BLaER1 treated with 17β-estradiol and CSF1 and Interleukin-3, amounts not matched to agents 10 nM and 100 nM (cell line): ENCODE data around the gene MFRP.
A peak's percentile ranks its signal among the peaks of the same experiment; 100 is the strongest.

Source experiments
- H3K27ac ChIP-seq, 11 experiments: shearing (Covaris generic); formaldehyde crosslinking; 2 replicates each; pipeline ENCODE4 v1.8.1; 2022
- H3K27me3 ChIP-seq, 11 experiments: shearing (Covaris generic); formaldehyde crosslinking; 2 replicates each; pipeline ENCODE4 v1.8.1; 2022
- H3K36me3 ChIP-seq, 11 experiments: shearing (Covaris generic); formaldehyde crosslinking; 2 replicates each; pipeline ENCODE4 v1.8.1; 2022
- H3K4me1 ChIP-seq, 10 experiments: shearing (Covaris generic); formaldehyde crosslinking; 2 replicates each; pipeline ENCODE4 v1.8.1; 2022
- H3K4me2 ChIP-seq, 11 experiments: shearing (Covaris generic); formaldehyde crosslinking; 2 replicates each; pipeline ENCODE4 v1.8.1; 2022
- H3K4me3 ChIP-seq, 10 experiments: shearing (Covaris generic); formaldehyde crosslinking; 2 replicates each; pipeline ENCODE4 v1.8.1; 2022
- H3K9ac ChIP-seq, 11 experiments: shearing (Covaris generic); formaldehyde crosslinking; 2 replicates each; pipeline ENCODE4 v1.8.1; 2022
- H3K9me3 ChIP-seq, 11 experiments: shearing (Covaris generic); formaldehyde crosslinking; replicated peaks in 1 of 11; 2 replicates each; pipeline ENCODE4 v1.8.1; 2022
- H4K20me1 ChIP-seq, 11 experiments: shearing (Covaris generic); formaldehyde crosslinking; 2 replicates each; pipeline ENCODE4 v1.8.1; 2022
- Cebpa-rat ChIP-seq, 11 experiments: shearing (Covaris generic); IDR thresholded peaks; 2 replicates each; pipeline ENCODE4 v1.8.1; 2022

Gene MFRP

DNA sequence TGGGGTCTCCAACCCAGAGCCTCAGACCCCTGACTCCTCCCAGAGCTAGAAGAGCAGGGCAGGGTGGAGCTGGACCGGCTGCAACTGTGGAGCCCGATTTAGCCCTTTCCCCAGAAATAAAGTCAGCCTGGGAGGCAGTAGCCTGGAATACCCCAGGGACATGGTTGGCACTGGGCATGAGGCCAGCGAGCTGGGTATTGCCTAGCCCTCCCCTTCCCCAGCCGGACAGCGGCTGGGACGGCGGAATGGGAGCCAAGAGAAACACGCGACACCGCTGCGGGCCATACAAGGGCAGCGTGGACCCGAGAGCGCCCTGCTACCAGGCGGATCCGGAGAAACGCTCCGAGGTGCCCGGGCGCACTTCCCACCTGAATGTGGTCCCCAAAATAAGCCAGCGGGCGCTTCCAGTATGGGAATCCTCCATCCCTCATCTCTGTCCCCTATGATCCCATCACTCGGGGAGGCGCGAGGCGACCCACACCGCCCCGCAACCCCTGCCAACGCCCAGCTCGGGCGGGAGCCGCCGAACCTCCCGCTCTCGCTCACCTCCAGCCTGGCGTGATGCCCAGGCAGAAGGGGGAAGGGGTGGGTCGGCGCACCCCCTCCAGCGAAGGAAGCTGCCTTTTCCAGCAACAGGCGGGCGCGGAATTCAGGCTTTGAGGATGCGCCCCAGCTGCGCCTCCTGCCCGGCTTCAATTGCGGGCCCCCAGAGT is 30.3 kb downstream of the MFRP start:
- TF ChIP-seq Cebpa-rat (IDR thresholded peaks at IDR 0.05): no peak
- Histone ChIP-seq H4K20me1 (peaks cover 0 to 48% (median 6%) of the 10 kb centered on the region in 11 experiments; a peak in 10 of 22 replicates), H3K4me2 (peak overlapping the region; percentile 95 to 100 (median 99)), H3K36me3 (peaks cover 0 to 39% (median 36%) of the 10 kb centered on the region in 11 experiments; a peak in 16 of 22 replicates), H3K4me3 (peak overlapping the region; percentile 49 to 85 (median 76)), H3K4me1 (peaks cover 55 to 66% (median 63%) of the 10 kb centered on the region in 10 experiments), H3K9ac (peak overlapping the region; percentile 11 to 90 (median 77); a peak in 21 of 22 replicates), H3K27ac (peak overlapping the region in 9 of 11 experiments; percentile 28 to 83 (median 72); a peak in 17 of 22 replicates), H3K9me3 (no peaks in the 10 kb centered on the region), H3K27me3 (peaks cover 0 to 30% (median 0%) of the 10 kb centered on the region in 11 experiments; a peak in 8 of 22 replicates)

- H3K4me1 ChIP-seq: peaks cover 48 to 58% (median 55%) of the 10 kb centered on the region in 10 experiments
- H3K27me3 ChIP-seq: peaks cover 0 to 30% (median 0%) of the 10 kb centered on the region in 11 experiments; a peak in 8 of 22 replicates
- H3K9ac ChIP-seq: peak overlapping the region in 10 of 11 experiments; percentile 60 to 90 (median 78); a peak in 20 of 22 replicates
- peak overlapping the region; percentile 95 to 100 (median 99) for H3K4me2 ChIP-seq
- peak overlapping the region; percentile 49 to 85 (median 76) for H3K4me3 ChIP-seq
- peaks cover 0 to 47% (median 44%) of the 10 kb centered on the region in 11 experiments; a peak in 16 of 22 replicates for H3K36me3 ChIP-seq
- no peaks in the 10 kb centered on the region for H3K9me3 ChIP-seq
- no peak for TF ChIP-seq Cebpa-rat (IDR thresholded peaks at IDR 0.05)
- H3K27ac ChIP-seq: peak overlapping the region in 9 of 11 experiments; percentile 28 to 83 (median 72); a peak in 17 of 22 replicates
- H4K20me1 ChIP-seq: peaks cover 0 to 56% (median 12%) of the 10 kb centered on the region in 11 experiments; a peak in 12 of 22 replicates
Observed at GRCh38 chr11:119315131-119316015, 31.1 kb downstream of the MFRP start.

GRCh38 chr11:119314726-119315125 is 31.8 kb downstream of the MFRP start:
- no peaks in the 10 kb centered on the region for H3K9me3 ChIP-seq
- no peak for TF ChIP-seq Cebpa-rat (IDR thresholded peaks at IDR 0.05)
- H3K27me3 ChIP-seq: peaks cover 0 to 30% (median 0%) of the 10 kb centered on the region in 11 experiments; a peak in 8 of 22 replicates
- H4K20me1 ChIP-seq: peaks cover 0 to 57% (median 12%) of the 10 kb centered on the region in 11 experiments; a peak in 12 of 22 replicates
- peak overlapping the region in 9 of 11 experiments; percentile 95 to 100 (median 99); a peak in 18 of 22 replicates for H3K4me2 ChIP-seq
- peak overlapping the region in 8 of 10 experiments; percentile 68 to 85 (median 77); a peak in 11 of 20 replicates for H3K4me3 ChIP-seq
- H3K4me1 ChIP-seq: peaks cover 43 to 58% (median 49%) of the 10 kb centered on the region in 10 experiments
- H3K27ac ChIP-seq: peak overlapping the region in 7 of 11 experiments; percentile 59 to 83 (median 77); a peak in 11 of 22 replicates
- peaks cover 0 to 53% (median 50%) of the 10 kb centered on the region in 11 experiments; a peak in 18 of 22 replicates for H3K36me3 ChIP-seq
- peak overlapping the region in 8 of 11 experiments; percentile 73 to 90 (median 80); a peak in 14 of 22 replicates for H3K9ac ChIP-seq

DNA sequence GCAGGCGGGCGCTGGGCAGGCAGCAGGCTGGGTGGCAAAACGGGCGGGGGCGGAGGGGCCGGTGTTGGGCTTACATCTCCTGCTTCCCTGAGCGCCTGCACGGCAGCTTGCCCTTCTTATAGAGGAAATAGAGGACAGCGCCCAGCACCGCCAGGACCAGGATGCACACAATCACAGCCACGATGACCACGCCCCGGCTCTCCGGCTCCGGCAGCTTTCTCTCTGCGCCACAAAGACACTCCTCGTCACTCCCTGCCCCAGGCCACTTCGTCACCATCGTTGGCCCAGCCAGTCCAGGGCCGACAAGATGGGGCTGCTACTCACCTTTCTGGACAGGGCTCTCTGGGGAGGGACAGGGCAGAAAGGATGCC is 35.8 kb downstream of the MFRP start:
- H3K9me3 ChIP-seq: no peaks in the 10 kb centered on the region

DNA sequence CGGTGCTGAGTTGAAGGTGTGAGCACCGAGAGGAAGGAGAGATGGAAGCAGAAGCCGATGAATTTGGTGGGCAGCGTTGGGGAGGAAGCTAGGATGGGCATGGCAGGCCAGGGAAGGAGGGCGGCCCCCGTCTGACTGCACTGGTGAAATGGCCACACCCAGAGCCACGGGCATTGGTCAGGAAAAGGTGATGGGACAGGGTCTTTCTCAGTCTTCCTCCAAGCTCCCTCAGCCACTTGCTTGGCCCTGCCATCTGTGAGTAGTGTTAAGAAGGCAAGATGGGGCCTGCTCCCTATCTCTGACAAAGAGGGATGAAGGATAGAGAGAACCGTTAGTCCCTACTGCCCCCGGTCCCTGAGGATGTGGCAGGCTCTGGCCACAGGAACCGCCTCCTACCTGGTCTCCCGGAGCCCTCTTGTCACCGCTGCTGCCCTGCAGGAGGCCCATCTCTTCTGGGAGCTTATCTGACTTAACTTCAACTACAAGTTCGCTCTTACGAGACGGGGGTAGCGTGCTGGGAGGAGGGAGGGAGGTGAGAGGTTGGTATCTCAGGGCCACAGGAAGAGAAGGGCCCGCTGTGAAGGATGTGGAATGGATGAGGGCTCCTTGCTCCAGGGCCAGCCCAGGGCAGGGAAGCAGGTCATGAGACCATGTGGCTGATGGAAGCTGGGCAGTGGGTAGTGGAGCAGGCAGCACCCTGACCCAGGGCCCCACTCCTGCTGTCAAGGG is 36.4 kb downstream of the MFRP start:
- Histone ChIP-seq H3K27me3 (0 out of 22 replicates have a peak, but pooled peaks cover 0 to under 1% (median 0%) of the 10 kb centered on the region in 11 experiments), H3K4me1 (peaks cover 12 to 35% (median 30%) of the 10 kb centered on the region in 10 experiments), H3K27ac (peak overlapping the region in 1 of 11 experiments; percentile 12; a peak in 1 of 22 replicates), H3K36me3 (peaks cover 36 to 92% (median 79%) of the 10 kb centered on the region in 11 experiments), H4K20me1 (peaks cover 0 to 57% (median 21%) of the 10 kb centered on the region in 11 experiments; a peak in 15 of 22 replicates), H3K9ac (no peak overlapping the region), H3K4me2 (no peak overlapping the region), H3K4me3 (no peak overlapping the region), H3K9me3 (no peaks in the 10 kb centered on the region)
- no peak for TF ChIP-seq Cebpa-rat (IDR thresholded peaks at IDR 0.05)

More for the DNA sequence above, 35.8 kb downstream of the MFRP start:
- no peak for TF ChIP-seq Cebpa-rat (IDR thresholded peaks at IDR 0.05)
- H3K27ac ChIP-seq: peak overlapping the region in 1 of 11 experiments; percentile 12; a peak in 1 of 22 replicates
- peaks cover 33 to 88% (median 74%) of the 10 kb centered on the region in 11 experiments for H3K36me3 ChIP-seq
- no peak overlapping the region for H3K4me2 ChIP-seq
- peaks cover 0 to 6% (median 0%) of the 10 kb centered on the region in 11 experiments; a peak in 4 of 22 replicates for H3K27me3 ChIP-seq
- H4K20me1 ChIP-seq: peaks cover 0 to 54% (median 27%) of the 10 kb centered on the region in 11 experiments; a peak in 15 of 22 replicates
- H3K9ac ChIP-seq: 0 out of 22 replicates have a peak overlapping the region, but pooled peaks of 1 of the 11 experiments have one; percentile 14
- H3K4me3 ChIP-seq: no peak overlapping the region
- H3K4me1 ChIP-seq: peaks cover 14 to 36% (median 32%) of the 10 kb centered on the region in 10 experiments

- Histone ChIP-seq H3K4me3 (no peak overlapping the region), H3K4me2 (no peak overlapping the region), H3K9ac (no peak overlapping the region), H3K27ac (0 out of 22 replicates have a peak overlapping the region, but pooled peaks of 1 of the 11 experiments have one; percentile 12), H3K27me3 (no peaks in the 10 kb centered on the region), H3K36me3 (peaks cover 43 to 94% (median 82%) of the 10 kb centered on the region in 11 experiments), H3K9me3 (no peaks in the 10 kb centered on the region), H4K20me1 (peaks cover 0 to 59% (median 14%) of the 10 kb centered on the region in 11 experiments; a peak in 15 of 22 replicates), H3K4me1 (peaks cover 10 to 33% (median 26%) of the 10 kb centered on the region in 10 experiments; a peak in 19 of 20 replicates)
- TF ChIP-seq Cebpa-rat (IDR thresholded peaks at IDR 0.05): no peak
Observed at GRCh38 chr11:119309411-119309810, 37.1 kb downstream of the MFRP start.

- Histone ChIP-seq H3K4me2 (no peak overlapping the region), H3K9me3 (no peaks in the 10 kb centered on the region), H3K27ac (no peak overlapping the region), H4K20me1 (peaks cover 0 to 66% (median 6%) of the 10 kb centered on the region in 11 experiments; a peak in 10 of 22 replicates), H3K4me1 (peaks cover 10 to 33% (median 24%) of the 10 kb centered on the region in 10 experiments; a peak in 19 of 20 replicates), H3K4me3 (no peak overlapping the region), H3K27me3 (no peaks in the 10 kb centered on the region), H3K36me3 (peaks cover 58 to 95% (median 84%) of the 10 kb centered on the region in 11 experiments), H3K9ac (peak overlapping the region in 3 of 11 experiments; percentile 12 to 36 (median 33); a peak in 2 of 22 replicates)
- no peak for TF ChIP-seq Cebpa-rat (IDR thresholded peaks at IDR 0.05)
Observed at GRCh38 chr11:119307974-119308373, 38.5 kb downstream of the MFRP start.
